Hepatocyte (in vitro differentiated cells): ENCODE measurements around the gene SOD2. TPM values are rescaled to one million over a fixed set of nuclear protein-coding genes. Genes with fewer than 3 reads are reported as not detected.

Experiments
- DNase-seq: peaks from one replicate; pipeline ENCODE4 v3.0.0-alpha.2; 2016; ENCODE audit warnings: low spot score
- H2AFZ ChIP-seq: fragments of 200-600 bp; sonication (generic); 2 replicates; pipeline ENCODE4 v1.6.0; 2016; ENCODE audit warnings: antibody characterized with exemption, mild to moderate bottlenecking
- H3K27ac ChIP-seq: fragments of 200-600 bp; sonication (generic); 2 replicates; pipeline ENCODE4 v1.5.1; 2016; ENCODE audit warnings: mild to moderate bottlenecking
- H3K27me3 ChIP-seq: fragments of 200-600 bp; sonication (generic); 2 replicates; pipeline ENCODE4 v1.6.1; 2016
- H3K36me3 ChIP-seq: fragments of 200-600 bp; sonication (generic); replicated peaks from 2 replicates; pipeline ENCODE4 v1.5.1; 2016; ENCODE audit warnings: low read depth; ENCODE audit not compliant: insufficient read depth
- H3K4me1 ChIP-seq: fragments of 200-600 bp; sonication (generic); 2 replicates; pipeline ENCODE4 v1.5.1; 2016; ENCODE audit warnings: mild to moderate bottlenecking, moderate library complexity; ENCODE audit not compliant: insufficient read depth
- H3K4me2 ChIP-seq: fragments of 200-600 bp; sonication (generic); 2 replicates; pipeline ENCODE4 v1.6.0; 2016
- H3K4me3 ChIP-seq: fragments of 200-600 bp; sonication (generic); 2 replicates; pipeline ENCODE4 v1.5.1; 2016; ENCODE audit warnings: mild to moderate bottlenecking
- H3K79me2 ChIP-seq: fragments of 200-600 bp; sonication (generic); 2 replicates; pipeline ENCODE4 v1.6.0; 2017; ENCODE audit warnings: mild to moderate bottlenecking
- H3K9me2 ChIP-seq: fragments of 200-600 bp; sonication (generic); replicated peaks from 2 replicates; pipeline ENCODE4 v1.6.0; 2017; ENCODE audit warnings: mild to moderate bottlenecking; ENCODE audit not compliant: insufficient read depth
- H3K9me3 ChIP-seq: fragments of 200-600 bp; sonication (generic); 2 replicates; pipeline ENCODE4 v1.5.1; 2016; ENCODE audit warnings: low read depth, mild to moderate bottlenecking
- H4K20me1 ChIP-seq: fragments of 200-600 bp; sonication (generic); 2 replicates; pipeline ENCODE4 v1.6.0; 2016; ENCODE audit warnings: mild to moderate bottlenecking; ENCODE audit not compliant: insufficient read depth, poor library complexity, severe bottlenecking
- EZH2 ChIP-seq: fragments of 200-600 bp; sonication (generic); IDR thresholded peaks from 2 replicates; pipeline ENCODE4 v1.6.1; 2016; ENCODE audit warnings: antibody characterized with exemption, mild to moderate bottlenecking, borderline replicate concordance
- EZH2phosphoT487 ChIP-seq: fragments of 200-600 bp; sonication (generic); IDR thresholded peaks from one replicate; pipeline ENCODE4 v1.6.1; 2018; ENCODE audit warnings: antibody characterized with exemption, mild to moderate bottlenecking, low read depth, moderate library complexity; ENCODE audit not compliant: unreplicated experiment, severe bottlenecking
- WGBS: methylation state at CpG from one replicate; pipeline ENCODE4 v1.1.6; 2016; ENCODE audit warnings: low lambda C conversion rate; ENCODE audit errors: missing lambda C conversion rate; 5-methylcytosine and 5-hydroxymethylcytosine counted together
- polyA plus RNA-seq: library from polyadenylated mRNA; unstranded; fragments of >200 nt; fragmentation: Nextera tagmentation; extraction: Ambion mirVana; gene quantifications from 2 replicates; pipeline ENCODE4 v1.2.1, GENCODE V29; 2016
- small RNA-seq: library from RNA; depleted of rRNA; stranded (forward); fragments of <200 nt; gene quantifications from one replicate; pipeline ENCODE3, GENCODE V24; 2014
- total RNA-seq: library from RNA; depleted of rRNA; stranded (reverse); fragments of >200 nt; gene quantifications from 2 replicates; pipeline ENCODE4 v1.2.3, GENCODE V29; 2014
- TF ChIP-seq, protein P1 (sequence below): fragments of 200-600 bp; sonication (generic); IDR thresholded peaks from 2 replicates; pipeline ENCODE4 v1.5.1; 2016; ENCODE audit warnings: antibody characterized with exemption, mild to moderate bottlenecking; ENCODE audit not compliant: poor library complexity

SOD2 gene
- total and polyA plus RNA-seq, 2 experiments from 2014 or later, result 138 to 264 TPM

DNA sequence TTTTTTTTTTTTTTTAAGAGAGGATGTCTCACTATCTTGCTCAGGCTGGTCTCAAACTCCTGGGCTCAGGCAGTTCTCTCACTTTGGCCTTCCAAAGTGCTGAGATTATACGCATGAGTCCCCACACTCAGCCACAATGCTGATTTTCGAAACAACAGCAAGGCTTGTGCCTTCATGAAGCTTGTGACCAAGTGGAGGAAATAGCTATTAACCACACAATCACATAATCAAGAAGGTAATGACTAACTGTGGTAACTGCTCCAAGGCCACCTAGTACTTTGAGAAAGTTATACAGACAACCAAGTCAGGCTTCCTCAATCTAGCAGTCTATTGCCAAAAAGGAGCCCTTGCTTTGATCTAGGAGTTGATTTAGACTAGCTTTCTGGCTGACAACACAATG lies 46.3 kb downstream of the SOD2 start:
- TF ChIP-seq EZH2phosphoT487, result no peak
- TF ChIP-seq EZH2, result no peak
- TF ChIP-seq, protein P1, sequence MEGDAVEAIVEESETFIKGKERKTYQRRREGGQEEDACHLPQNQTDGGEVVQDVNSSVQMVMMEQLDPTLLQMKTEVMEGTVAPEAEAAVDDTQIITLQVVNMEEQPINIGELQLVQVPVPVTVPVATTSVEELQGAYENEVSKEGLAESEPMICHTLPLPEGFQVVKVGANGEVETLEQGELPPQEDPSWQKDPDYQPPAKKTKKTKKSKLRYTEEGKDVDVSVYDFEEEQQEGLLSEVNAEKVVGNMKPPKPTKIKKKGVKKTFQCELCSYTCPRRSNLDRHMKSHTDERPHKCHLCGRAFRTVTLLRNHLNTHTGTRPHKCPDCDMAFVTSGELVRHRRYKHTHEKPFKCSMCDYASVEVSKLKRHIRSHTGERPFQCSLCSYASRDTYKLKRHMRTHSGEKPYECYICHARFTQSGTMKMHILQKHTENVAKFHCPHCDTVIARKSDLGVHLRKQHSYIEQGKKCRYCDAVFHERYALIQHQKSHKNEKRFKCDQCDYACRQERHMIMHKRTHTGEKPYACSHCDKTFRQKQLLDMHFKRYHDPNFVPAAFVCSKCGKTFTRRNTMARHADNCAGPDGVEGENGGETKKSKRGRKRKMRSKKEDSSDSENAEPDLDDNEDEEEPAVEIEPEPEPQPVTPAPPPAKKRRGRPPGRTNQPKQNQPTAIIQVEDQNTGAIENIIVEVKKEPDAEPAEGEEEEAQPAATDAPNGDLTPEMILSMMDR, result no peak
- H3K79me2 ChIP-seq, result no peaks in the 10 kb centered on the region
- no peaks in the 10 kb centered on the region for H3K9me2 ChIP-seq
- H2AFZ ChIP-seq, result no peak overlapping the region
- 93% methylated on average over 2 of the region's 2 CpGs for WGBS
- no peak overlapping the region for H3K27ac ChIP-seq
- H3K27me3 ChIP-seq, result no peaks in the 10 kb centered on the region
- no peaks in the 10 kb centered on the region for H3K36me3 ChIP-seq
- no peak overlapping the region for H3K4me3 ChIP-seq
- no peaks in the 10 kb centered on the region for H3K4me1 ChIP-seq
- H3K4me2 ChIP-seq, result no peak overlapping the region
- no peaks in the 10 kb centered on the region for H4K20me1 ChIP-seq
- no peaks in the 10 kb centered on the region for H3K9me3 ChIP-seq
- no peak for DNase-seq

- no peak for DNase-seq
- H3K79me2 ChIP-seq, result no peaks in the 10 kb centered on the region
- no peak overlapping the region for H3K4me3 ChIP-seq
- H3K27ac ChIP-seq, result no peak overlapping the region
- H3K4me2 ChIP-seq, result no peak overlapping the region
- H2AFZ ChIP-seq, result no peak overlapping the region
- H3K9me2 ChIP-seq, result no peaks in the 10 kb centered on the region
- 100% methylated on average over 1 of the region's 1 CpG for WGBS
- H3K27me3 ChIP-seq, result no peaks in the 10 kb centered on the region
- TF ChIP-seq, protein P1, result no peak
- no peak for TF ChIP-seq EZH2phosphoT487
- no peak for TF ChIP-seq EZH2
- H3K36me3 ChIP-seq, result no peaks in the 10 kb centered on the region
- no peaks in the 10 kb centered on the region for H3K4me1 ChIP-seq
- no peaks in the 10 kb centered on the region for H4K20me1 ChIP-seq
- H3K9me3 ChIP-seq, result no peaks in the 10 kb centered on the region
These were observed 46.9 kb downstream of the SOD2 start for GRCh38 chr6:159646116-159646515.

DNA sequence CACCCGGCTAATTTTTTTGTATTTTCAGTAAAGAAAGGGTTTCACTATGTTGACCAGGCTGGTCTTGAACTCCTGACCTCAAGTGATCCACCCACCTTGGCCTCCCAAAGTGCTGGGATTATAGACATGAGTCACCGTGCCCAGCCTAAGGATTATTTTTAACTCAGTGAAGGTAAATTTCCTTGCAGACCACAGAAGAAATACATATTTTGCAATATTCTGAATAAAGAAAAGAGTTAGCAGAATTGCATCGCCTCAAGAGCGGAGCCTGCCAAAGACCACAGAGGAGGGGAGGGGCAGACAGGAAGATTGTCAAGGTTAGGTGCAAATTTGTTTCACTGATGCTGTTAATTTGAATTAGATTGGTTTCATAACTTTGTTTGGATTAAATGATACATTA lies 47.4 kb downstream of the SOD2 start:
- no peak overlapping the region for H2AFZ ChIP-seq
- WGBS, result 88% methylated on average over 4 of the region's 4 CpGs
- no peaks in the 10 kb centered on the region for H3K27me3 ChIP-seq
- no peak overlapping the region for H3K4me2 ChIP-seq
- no peak overlapping the region for H3K4me3 ChIP-seq
- H3K9me3 ChIP-seq, result no peaks in the 10 kb centered on the region
- no peak for DNase-seq
- no peaks in the 10 kb centered on the region for H3K36me3 ChIP-seq
- TF ChIP-seq EZH2, result no peak
- TF ChIP-seq, protein P1, result no peak
- no peak for TF ChIP-seq EZH2phosphoT487
- H3K27ac ChIP-seq, result no peak overlapping the region
- no peaks in the 10 kb centered on the region for H4K20me1 ChIP-seq
- H3K9me2 ChIP-seq, result no peaks in the 10 kb centered on the region
- H3K79me2 ChIP-seq, result no peaks in the 10 kb centered on the region
- H3K4me1 ChIP-seq, result no peaks in the 10 kb centered on the region

Small RNA genes within 50 kb of the gene (small RNA-seq; reads per million reads assigned to genes)
- not detected for gene RNU4ATAC18P

Other genes starting within 250 kb of the SOD2 start
- gene WTAP, start 34.3 kb upstream of the SOD2 start, total RNA-seq, result 94.8 and 101 TPM in 2 replicates
- 84.6 and 88.1 TPM in 2 replicates for gene WTAP, start 34.3 kb upstream of the SOD2 start, polyA plus RNA-seq
- gene ACAT2, start 68.8 kb upstream of the SOD2 start, total RNA-seq, result 58.0 and 67.0 TPM in 2 replicates
- gene ACAT2, start 68.8 kb upstream of the SOD2 start, polyA plus RNA-seq, result 90.7 and 98.6 TPM in 2 replicates
- gene TCP1, start 96.4 kb upstream of the SOD2 start, total RNA-seq, result 156 and 166 TPM in 2 replicates
- 130 and 133 TPM in 2 replicates for gene TCP1, start 96.4 kb upstream of the SOD2 start, polyA plus RNA-seq
- gene MRPL18, start 97.2 kb upstream of the SOD2 start, total RNA-seq, result 93.5 and 96.4 TPM in 2 replicates
- 84.8 and 90.5 TPM in 2 replicates for gene MRPL18, start 97.2 kb upstream of the SOD2 start, polyA plus RNA-seq
- gene PNLDC1, start 107.0 kb upstream of the SOD2 start, total RNA-seq, result not detected in 2 replicates
- 0.11 TPM in 1 of 2 replicates, not detected in the other for gene PNLDC1, start 107.0 kb upstream of the SOD2 start, polyA plus RNA-seq
- not detected in 2 replicates for gene MAS1, start 197.7 kb upstream of the SOD2 start, total RNA-seq
- not detected in 2 replicates for gene MAS1, start 197.7 kb upstream of the SOD2 start, polyA plus RNA-seq